ENCODE measurements around the gene SLC39A7. TPM values are rescaled to one million over a fixed set of nuclear protein-coding genes. Genes with fewer than 3 reads are reported as not detected.

The SLC39A7 gene
- total and polyA plus RNA-seq, 12 donors, result 25.8 to 178 (median 53.1) TPM

GRCh38 chr6:33168284-33168601 is 32.4 kb upstream of the SLC39A7 start:
- Histone ChIP-seq H3K36me3 (no peaks in the 10 kb centered on the region), H3K4me3 (no peak overlapping the region), H3K9me3 (no peaks in the 10 kb centered on the region), H3K4me1 (no peaks in the 10 kb centered on the region), H3K27me3 (no peaks in the 10 kb centered on the region), H3K27ac (no peak overlapping the region)
- intact Hi-C loops (cut with DNase I), result no loop called here
- TF ChIP-seq CTCF (IDR thresholded peaks at IDR 0.05), result no peak
- DNase-seq (no peak), ATAC-seq (no peak)
- 76 to 84% methylated on average over 6 of the region's 6 CpGs for WGBS, 2 donors

GRCh38 chr6:33168639-33169038 is 32.0 kb upstream of the SLC39A7 start:
- no peak for TF ChIP-seq CTCF (IDR thresholded peaks at IDR 0.05)
- DNase-seq (no peak), ATAC-seq (no peak)
- H3K27me3 ChIP-seq, result no peaks in the 10 kb centered on the region
- no peaks in the 10 kb centered on the region for H3K9me3 ChIP-seq
- intact Hi-C loops (cut with DNase I), result no loop called here
- no peaks in the 10 kb centered on the region for H3K4me1 ChIP-seq
- H3K27ac ChIP-seq, result no peak overlapping the region
- WGBS, 2 donors, result 71 to 73% methylated on average over 5 of the region's 5 CpGs
- H3K4me3 ChIP-seq, result no peak overlapping the region
- H3K36me3 ChIP-seq, result no peaks in the 10 kb centered on the region

- H3K27ac ChIP-seq, result no peak overlapping the region
- no peaks in the 10 kb centered on the region for H3K4me1 ChIP-seq
- no peak for ATAC-seq
- H3K4me3 ChIP-seq, result no peak overlapping the region
- no peaks in the 10 kb centered on the region for H3K27me3 ChIP-seq
- no peak for TF ChIP-seq CTCF (IDR thresholded peaks at IDR 0.05)
- H3K36me3 ChIP-seq, result no peaks in the 10 kb centered on the region
- no peak for DNase-seq
- H3K9me3 ChIP-seq, result no peaks in the 10 kb centered on the region
- WGBS, 2 donors, result 91 to 93% methylated on average over 10 of the region's 10 CpGs
- intact Hi-C loops (cut with DNase I), result no loop called here
Measured at GRCh38 chr6:33169291-33170175, 31.1 kb upstream of the SLC39A7 start.

GRCh38 chr6:33170176-33171015 is 30.3 kb upstream of the SLC39A7 start:
- H3K4me3 ChIP-seq, result no peak overlapping the region
- TF ChIP-seq CTCF (IDR thresholded peaks at IDR 0.05), result no peak
- DNase-seq (no peak), ATAC-seq (no peak)
- no peaks in the 10 kb centered on the region for H3K4me1 ChIP-seq
- intact Hi-C loops (cut with DNase I), result no loop called here
- H3K9me3 ChIP-seq, result no peaks in the 10 kb centered on the region
- no peaks in the 10 kb centered on the region for H3K27me3 ChIP-seq
- 82 to 86% methylated on average over 9 of the region's 9 CpGs for WGBS, 2 donors
- no peaks in the 10 kb centered on the region for H3K36me3 ChIP-seq
- no peak overlapping the region for H3K27ac ChIP-seq

All from heart right ventricle (tissue), 16 donors.